ENCODE measurements around the gene MCCC1. TPM values are rescaled to one million over a fixed set of nuclear protein-coding genes. Genes with fewer than 3 reads are reported as not detected.
"Not testable (repeated sequence)": the region's sequence is repeated elsewhere in the genome, so short reads cannot be mapped to it uniquely, and the experiment has no call there.

The MCCC1 gene
- total and polyA plus RNA-seq, 2 donors, result 28.1 to 42.9 TPM

DNA sequence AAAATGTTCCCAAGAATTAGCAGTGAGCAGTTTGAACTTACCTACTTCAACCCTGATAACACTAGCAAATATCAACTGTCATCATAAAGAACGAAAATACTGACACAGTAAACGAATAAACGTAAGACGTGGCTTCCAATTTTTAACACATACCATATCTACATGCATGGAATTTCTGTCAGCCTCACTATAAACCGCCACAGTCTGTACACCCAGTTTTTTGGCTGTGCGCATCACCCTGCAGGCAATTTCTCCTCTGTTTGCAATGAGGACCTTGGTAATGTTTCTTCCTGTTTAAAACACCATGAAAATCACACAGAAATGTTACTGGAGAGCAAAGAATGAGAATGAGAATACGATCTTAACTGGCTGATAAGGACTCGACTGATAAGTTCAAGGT, 7.0 kb downstream of the MCCC1 start:
- WGBS, result 89% methylated on average over 8 of the region's 8 CpGs
- Histone ChIP-seq H3K4me3 (ENCODE audit: low read depth, low read length) (no peak overlapping the region), H3K27ac (ENCODE audit: low read depth) (no peak overlapping the region), H3K36me3 (ENCODE audit: insufficient read depth) (peaks cover 4% of the 10 kb centered on the region), H3K4me1 (ENCODE audit: insufficient read depth) (no peaks in the 10 kb centered on the region)
- DNase-seq (ENCODE audit: extremely low spot score), result no peak

DNA sequence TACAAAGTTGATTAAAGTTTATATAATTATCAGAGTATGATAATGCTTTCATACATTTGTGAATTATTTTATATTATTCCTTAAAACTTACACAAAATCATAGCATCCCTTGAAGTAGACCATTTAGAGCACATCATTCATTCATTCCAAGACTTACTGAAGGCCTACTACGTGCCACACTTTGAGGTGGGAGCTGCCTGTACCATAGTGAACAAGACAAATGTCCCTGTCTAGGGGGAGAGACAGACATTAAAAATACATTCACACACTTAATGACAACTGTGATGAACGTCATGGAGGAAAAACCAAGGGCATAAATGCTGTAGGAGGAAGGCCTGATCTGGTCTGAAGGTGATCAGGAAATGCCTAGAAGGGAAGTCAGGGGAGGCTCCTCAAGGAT, 12.1 kb downstream of the MCCC1 start:
- Histone ChIP-seq H3K4me3 (ENCODE audit: low read depth, low read length) (no peak overlapping the region), H3K36me3 (ENCODE audit: insufficient read depth) (peaks cover 8% of the 10 kb centered on the region), H3K4me1 (ENCODE audit: insufficient read depth) (no peaks in the 10 kb centered on the region), H3K27ac (ENCODE audit: low read depth) (no peak overlapping the region)
- 86% methylated on average over 2 of the region's 2 CpGs for WGBS
- no peak for DNase-seq (ENCODE audit: extremely low spot score)

DNA sequence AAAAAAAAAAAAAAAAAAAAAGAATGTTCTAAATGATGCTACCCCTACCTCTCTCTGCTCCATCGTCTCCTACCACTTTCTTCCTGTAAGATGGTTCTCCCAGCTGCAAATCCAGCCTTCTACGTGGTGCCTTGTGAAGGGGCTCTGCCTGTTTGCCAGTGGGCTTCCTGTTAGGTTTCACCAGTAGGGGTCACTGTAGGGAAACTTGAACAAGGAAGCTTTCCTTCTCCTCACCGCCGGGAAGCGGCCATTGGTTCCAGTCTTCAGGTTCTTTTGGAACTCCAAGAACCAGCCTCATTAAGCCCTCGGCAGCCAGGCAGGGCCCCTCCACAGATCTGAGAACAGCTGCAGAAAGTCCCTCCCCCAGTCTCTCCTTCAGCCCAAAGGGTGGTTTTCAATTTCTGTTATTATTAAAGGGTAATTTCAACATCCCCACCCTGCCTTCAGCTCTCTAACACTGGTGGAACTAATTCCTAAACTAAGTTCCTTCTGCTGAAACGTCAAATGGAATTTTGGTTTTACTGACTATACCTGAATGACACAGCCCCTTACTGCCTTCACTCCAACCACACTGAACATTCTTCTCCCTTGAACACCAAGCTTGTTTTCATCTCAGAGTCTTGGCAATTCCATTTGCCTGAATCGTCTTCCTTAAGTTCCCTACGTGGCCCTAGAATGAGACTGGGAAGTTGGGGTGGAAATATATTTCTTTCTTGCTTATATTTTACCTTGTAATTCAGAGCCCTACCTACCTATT, 13.5 kb downstream of the MCCC1 start:
- H3K36me3 ChIP-seq (ENCODE audit: insufficient read depth), result peaks cover 8% of the 10 kb centered on the region
- DNase-seq (ENCODE audit: extremely low spot score), result no peak
- 82% methylated on average over 9 of the region's 9 CpGs for WGBS

DNA sequence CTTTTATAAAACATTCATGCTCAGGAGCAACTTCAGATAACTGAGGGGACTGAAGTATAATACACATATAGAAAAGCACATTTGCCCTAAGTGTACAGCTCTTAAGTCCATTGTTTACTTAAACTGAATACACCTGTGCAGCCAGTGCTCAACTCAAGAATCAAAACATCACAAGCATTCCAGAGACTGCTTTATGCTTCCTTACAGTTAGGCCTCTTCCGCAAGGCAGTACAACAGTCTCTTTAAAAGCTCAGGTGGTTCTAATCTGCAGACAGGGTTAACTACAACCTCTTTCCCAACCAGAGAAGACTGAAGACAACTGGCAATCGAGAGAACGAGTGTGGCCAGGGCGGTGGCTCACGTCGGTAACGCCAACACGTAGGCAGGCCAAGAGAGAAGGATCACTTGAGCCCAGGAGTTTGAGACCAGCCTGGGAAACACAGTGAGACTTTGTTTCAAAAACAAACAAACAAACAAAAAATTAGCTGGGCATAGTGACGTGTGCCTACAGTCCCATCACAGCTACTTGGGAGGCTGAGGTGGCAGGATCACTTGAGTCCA, 16.9 kb downstream of the MCCC1 start:
- no peaks in the 10 kb centered on the region for H3K4me1 ChIP-seq (ENCODE audit: insufficient read depth)
- peaks cover 4% of the 10 kb centered on the region for H3K36me3 ChIP-seq (ENCODE audit: insufficient read depth)
- H3K4me3 ChIP-seq (ENCODE audit: low read depth, low read length), result no peak overlapping the region
- WGBS, result 89% methylated on average over 9 of the region's 9 CpGs
- no peak overlapping the region for H3K27ac ChIP-seq (ENCODE audit: low read depth)
- DNase-seq (ENCODE audit: extremely low spot score), result no peak

More for the DNA sequence above, 13.5 kb downstream of the MCCC1 start:
- H3K4me1 ChIP-seq (ENCODE audit: insufficient read depth), result no peaks in the 10 kb centered on the region
- no peak overlapping the region for H3K27ac ChIP-seq (ENCODE audit: low read depth)
- H3K4me3 ChIP-seq (ENCODE audit: low read depth, low read length), result no peak overlapping the region

DNA sequence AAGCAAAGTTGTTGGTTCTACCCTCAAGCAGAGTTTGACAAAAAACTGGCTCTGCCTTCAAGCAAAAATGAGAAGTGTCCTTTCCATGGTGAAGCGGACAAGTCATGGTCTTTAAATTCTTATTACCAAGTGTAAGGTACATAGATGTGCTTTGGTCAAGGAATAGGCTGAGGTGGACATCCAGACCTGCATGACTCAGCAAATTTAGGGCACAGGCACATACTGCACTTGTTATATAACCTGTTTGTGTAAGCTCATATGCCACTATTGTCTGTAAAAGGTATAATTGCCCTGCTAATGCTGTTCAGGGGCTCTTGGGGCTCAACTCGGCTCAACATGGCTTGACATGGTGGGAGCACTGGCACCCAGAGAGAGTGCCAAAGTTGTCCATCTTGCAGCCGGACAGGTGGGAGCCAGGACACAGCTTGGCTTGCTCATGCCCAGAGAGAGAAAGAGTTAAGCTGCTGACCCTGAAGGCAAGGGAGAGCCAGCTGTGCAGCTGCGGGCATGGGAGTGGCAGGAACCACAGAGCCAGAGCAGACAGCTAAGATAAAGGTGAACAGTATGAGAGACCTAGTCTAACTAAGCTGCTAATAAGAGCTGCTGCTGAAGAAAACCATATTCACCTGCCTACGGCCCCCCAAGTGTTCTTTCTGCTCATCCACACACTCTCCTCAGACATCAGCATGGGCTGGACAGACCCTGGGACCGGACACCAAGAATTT, 17.7 kb downstream of the MCCC1 start:
- WGBS, result 96% methylated on average over 6 of the region's 6 CpGs
- H3K4me1 ChIP-seq (ENCODE audit: insufficient read depth), result no peaks in the 10 kb centered on the region
- peaks cover 4% of the 10 kb centered on the region for H3K36me3 ChIP-seq (ENCODE audit: insufficient read depth)
- DNase-seq (ENCODE audit: extremely low spot score), result no peak
- no peak overlapping the region for H3K4me3 ChIP-seq (ENCODE audit: low read depth, low read length)
- no peak overlapping the region for H3K27ac ChIP-seq (ENCODE audit: low read depth)

DNA sequence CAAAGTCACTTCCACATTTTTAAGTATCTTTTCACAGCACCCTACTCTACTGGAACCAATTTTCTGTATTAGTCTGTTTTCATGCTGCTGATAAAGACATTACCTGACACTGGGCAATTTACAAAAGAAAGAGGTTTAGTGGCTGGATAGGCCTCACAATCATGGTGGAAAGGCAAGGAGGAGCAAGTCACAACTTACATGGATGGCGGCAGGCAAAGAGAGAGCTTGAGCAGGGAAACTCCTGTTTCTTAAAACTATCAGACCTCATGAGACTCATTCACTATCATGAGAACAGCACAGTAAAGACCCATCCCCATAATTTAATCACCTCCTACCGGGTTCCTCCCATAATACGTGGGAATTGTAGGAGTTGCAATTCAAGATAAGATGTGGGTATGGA, 18.7 kb downstream of the MCCC1 start:
- Histone ChIP-seq H3K4me3 (ENCODE audit: low read depth, low read length) (no peak overlapping the region), H3K36me3 (ENCODE audit: insufficient read depth) (peaks cover 4% of the 10 kb centered on the region), H3K27ac (ENCODE audit: low read depth) (no peak overlapping the region), H3K4me1 (ENCODE audit: insufficient read depth) (no peaks in the 10 kb centered on the region)
- DNase-seq (ENCODE audit: extremely low spot score), result no peak
- 98% methylated on average over 3 of the region's 3 CpGs for WGBS

DNA sequence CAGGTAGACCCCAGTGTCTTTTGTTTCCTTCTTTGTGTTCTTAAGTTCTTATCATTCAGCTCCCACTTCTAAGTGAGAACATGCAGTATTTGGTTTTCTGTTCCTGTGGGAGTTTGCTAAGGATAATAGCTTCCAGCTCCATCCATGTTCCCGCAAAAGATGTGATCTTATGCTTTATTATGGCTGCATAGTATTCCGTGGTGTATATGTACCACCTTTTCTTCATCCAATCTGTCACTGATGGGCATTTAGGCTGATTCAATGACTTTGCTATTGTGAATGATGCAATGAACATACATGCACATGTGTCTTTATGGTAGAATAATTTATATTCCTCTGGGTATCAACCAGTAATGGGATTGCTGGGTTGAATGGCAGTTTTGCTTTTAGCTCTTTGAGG, 24.4 kb downstream of the MCCC1 start:
- Histone ChIP-seq H3K4me1 (ENCODE audit: insufficient read depth) (no peaks in the 10 kb centered on the region), H3K27ac (ENCODE audit: low read depth) (no peak overlapping the region), H3K4me3 (ENCODE audit: low read depth, low read length) (no peak overlapping the region), H3K36me3 (ENCODE audit: insufficient read depth) (peaks cover 1% of the 10 kb centered on the region)
- DNase-seq (ENCODE audit: extremely low spot score), result no peak
- 96% methylated on average over 2 of the region's 2 CpGs for WGBS

DNA sequence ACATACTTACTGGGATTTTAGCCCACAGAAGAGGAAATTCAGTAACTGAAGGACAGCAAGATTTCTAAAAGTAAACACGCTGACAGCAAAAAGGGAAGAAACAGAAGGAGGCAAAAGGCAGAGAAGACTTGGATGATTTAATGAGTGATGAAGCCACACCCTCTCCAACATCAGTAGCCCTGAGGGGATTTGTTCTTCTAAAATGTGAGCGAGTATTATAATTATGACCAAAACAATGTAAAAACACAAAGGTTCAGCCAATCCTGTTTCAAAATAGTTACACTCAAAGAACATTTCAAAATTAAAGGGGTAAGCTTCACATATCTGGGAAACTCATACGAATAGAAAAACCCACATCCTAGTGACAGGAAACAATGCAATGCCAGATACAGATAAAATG, 25.0 kb downstream of the MCCC1 start:
- no peak for DNase-seq (ENCODE audit: extremely low spot score)
- WGBS, result 58% methylated on average over 3 of the region's 3 CpGs
- Histone ChIP-seq H3K4me3 (ENCODE audit: low read depth, low read length) (no peak overlapping the region), H3K27ac (ENCODE audit: low read depth) (no peak overlapping the region), H3K36me3 (ENCODE audit: insufficient read depth) (peaks cover 1% of the 10 kb centered on the region), H3K4me1 (ENCODE audit: insufficient read depth) (no peaks in the 10 kb centered on the region)

DNA sequence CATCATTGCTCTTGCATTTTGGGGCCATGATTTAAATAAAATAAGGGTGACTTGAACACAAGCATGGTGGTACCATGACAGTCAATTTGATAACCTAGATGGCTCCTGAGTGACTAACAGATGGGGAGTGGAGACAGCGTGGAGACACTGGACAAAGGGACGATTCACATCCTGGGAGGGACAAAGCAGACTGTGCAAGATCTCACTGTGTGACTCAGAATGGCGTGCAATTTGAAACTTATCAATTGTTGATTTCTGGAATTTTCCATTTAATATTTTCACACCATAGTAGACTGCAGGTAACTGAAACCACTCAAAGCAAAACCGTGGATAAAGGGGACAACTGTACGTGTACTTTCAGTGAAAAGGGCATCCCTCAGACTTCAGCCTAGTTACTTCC, 25.5 kb downstream of the MCCC1 start:
- Histone ChIP-seq H3K27ac (ENCODE audit: low read depth) (no peak overlapping the region), H3K36me3 (ENCODE audit: insufficient read depth) (peaks cover 1% of the 10 kb centered on the region), H3K4me3 (ENCODE audit: low read depth, low read length) (no peak overlapping the region), H3K4me1 (ENCODE audit: insufficient read depth) (no peaks in the 10 kb centered on the region)
- DNase-seq (ENCODE audit: extremely low spot score), result no peak
- WGBS, result 81% methylated on average over 5 of the region's 5 CpGs

DNA sequence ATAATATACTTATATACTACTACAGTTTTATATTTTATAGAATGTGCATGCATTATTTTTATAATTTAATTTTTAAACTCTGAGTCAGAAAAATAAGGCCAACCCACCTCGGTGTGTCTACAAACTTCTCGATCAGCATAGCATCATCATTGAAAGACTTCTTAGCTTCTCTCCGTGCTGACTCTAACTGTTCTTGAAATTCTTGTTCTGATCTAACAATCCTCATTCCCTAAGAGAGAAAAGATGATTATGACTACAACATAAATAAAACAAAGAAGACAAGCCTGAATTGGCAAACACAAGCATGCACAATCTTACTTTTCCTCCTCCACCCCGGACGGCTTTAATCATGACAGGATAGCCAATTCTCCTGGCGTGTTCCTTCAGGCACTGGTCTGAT, 28.4 kb downstream of the MCCC1 start:
- Histone ChIP-seq H3K4me3 (ENCODE audit: low read depth, low read length) (no peak overlapping the region), H3K36me3 (ENCODE audit: insufficient read depth) (peaks cover 1% of the 10 kb centered on the region), H3K27ac (ENCODE audit: low read depth) (no peak overlapping the region), H3K4me1 (ENCODE audit: insufficient read depth) (no peaks in the 10 kb centered on the region)
- 95% methylated on average over 6 of the region's 6 CpGs for WGBS
- DNase-seq (ENCODE audit: extremely low spot score), result no peak

DNA sequence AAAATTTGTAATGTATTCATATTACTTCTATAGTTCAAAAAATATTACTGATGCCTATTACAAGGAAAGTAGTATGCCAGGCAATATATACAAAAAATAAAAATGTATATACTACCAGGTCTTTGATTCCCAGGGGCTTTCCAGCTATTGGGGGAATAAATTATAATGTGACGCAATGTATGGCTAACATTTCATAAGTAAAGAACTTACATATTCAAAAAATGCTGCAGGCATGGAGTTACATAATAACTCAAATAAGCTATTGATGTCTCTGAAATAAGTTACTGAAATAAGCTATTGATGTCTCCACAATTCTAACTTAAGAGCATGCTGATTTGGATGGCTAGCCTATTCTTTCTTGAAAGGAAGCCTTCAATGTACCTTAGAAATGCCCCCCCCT, 30.2 kb downstream of the MCCC1 start:
- 56% methylated on average over 1 of the region's 1 CpG for WGBS
- peaks cover 1% of the 10 kb centered on the region for H3K36me3 ChIP-seq (ENCODE audit: insufficient read depth)
- DNase-seq (ENCODE audit: extremely low spot score), result no peak
- no peak overlapping the region for H3K4me3 ChIP-seq (ENCODE audit: low read depth, low read length)
- H3K4me1 ChIP-seq (ENCODE audit: insufficient read depth), result no peaks in the 10 kb centered on the region
- H3K27ac ChIP-seq (ENCODE audit: low read depth), result no peak overlapping the region

DNA sequence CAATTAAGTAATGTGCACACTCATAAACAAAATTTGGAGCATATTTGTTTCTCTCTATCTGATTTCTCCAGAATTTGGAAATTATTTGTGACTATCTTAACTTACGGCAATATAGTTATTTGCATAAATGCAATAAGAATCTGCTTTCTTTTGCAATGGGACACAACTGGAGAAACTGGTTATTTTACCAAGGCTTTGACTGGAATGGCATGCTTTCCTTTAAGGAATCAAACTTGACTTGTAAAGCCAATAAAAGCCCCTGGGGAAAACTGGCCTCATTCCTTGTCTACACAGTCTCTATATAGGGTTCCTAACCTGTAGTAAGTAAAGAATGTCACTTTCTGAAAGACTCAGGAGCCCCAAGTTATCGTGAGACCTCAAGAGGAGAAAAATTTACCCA, 32.4 kb downstream of the MCCC1 start:
- not testable (repeated sequence) for DNase-seq (ENCODE audit: extremely low spot score)

DNA sequence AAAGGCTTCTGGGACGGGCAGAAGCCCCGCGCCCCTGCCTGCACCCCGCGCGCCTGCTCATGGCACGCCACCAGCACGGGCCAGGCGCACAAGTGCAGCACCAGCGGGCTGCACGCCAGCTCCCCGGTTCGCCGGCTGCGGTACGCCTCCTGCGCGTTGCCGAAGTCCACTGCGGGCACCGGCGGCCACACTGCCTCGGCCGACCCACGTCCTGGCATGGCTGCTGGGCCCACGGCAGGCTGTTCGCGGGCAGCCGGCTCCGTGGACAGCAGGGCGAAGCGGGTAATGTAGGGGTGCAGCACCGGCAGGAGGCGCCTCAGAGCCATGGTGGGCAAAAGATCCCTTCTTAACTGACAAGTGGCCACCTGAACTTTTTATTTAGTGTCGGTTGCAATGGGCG, 34.8 kb downstream of the MCCC1 start:
- no peak for DNase-seq (ENCODE audit: extremely low spot score)
- no peaks in the 10 kb centered on the region for H3K4me1 ChIP-seq (ENCODE audit: insufficient read depth)
- H3K36me3 ChIP-seq (ENCODE audit: insufficient read depth), result no peaks in the 10 kb centered on the region
- no peak overlapping the region for H3K4me3 ChIP-seq (ENCODE audit: low read depth, low read length)
- no peak overlapping the region for H3K27ac ChIP-seq (ENCODE audit: low read depth)
- 91% methylated on average over 36 of the region's 36 CpGs for WGBS

More for the DNA sequence above, 32.4 kb downstream of the MCCC1 start:
- not testable (repeated sequence) for H3K27ac ChIP-seq (ENCODE audit: low read depth); H3K36me3 ChIP-seq (ENCODE audit: insufficient read depth); H3K4me1 ChIP-seq (ENCODE audit: insufficient read depth); H3K4me3 ChIP-seq (ENCODE audit: low read depth, low read length)
- 98% methylated on average over 2 of the region's 2 CpGs for WGBS
